Measurements from ENCODE around the gene SMIM44.

- TF ChIP-seq, protein P1, sequence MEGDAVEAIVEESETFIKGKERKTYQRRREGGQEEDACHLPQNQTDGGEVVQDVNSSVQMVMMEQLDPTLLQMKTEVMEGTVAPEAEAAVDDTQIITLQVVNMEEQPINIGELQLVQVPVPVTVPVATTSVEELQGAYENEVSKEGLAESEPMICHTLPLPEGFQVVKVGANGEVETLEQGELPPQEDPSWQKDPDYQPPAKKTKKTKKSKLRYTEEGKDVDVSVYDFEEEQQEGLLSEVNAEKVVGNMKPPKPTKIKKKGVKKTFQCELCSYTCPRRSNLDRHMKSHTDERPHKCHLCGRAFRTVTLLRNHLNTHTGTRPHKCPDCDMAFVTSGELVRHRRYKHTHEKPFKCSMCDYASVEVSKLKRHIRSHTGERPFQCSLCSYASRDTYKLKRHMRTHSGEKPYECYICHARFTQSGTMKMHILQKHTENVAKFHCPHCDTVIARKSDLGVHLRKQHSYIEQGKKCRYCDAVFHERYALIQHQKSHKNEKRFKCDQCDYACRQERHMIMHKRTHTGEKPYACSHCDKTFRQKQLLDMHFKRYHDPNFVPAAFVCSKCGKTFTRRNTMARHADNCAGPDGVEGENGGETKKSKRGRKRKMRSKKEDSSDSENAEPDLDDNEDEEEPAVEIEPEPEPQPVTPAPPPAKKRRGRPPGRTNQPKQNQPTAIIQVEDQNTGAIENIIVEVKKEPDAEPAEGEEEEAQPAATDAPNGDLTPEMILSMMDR (IDR thresholded peaks at IDR 0.05): no peak
- TF ChIP-seq SIN3A (IDR thresholded peaks at IDR 0.05; ENCODE audit: borderline replicate concordance, insufficient read depth, low read depth, low read length) (no peak), POLR2AphosphoS5 (IDR thresholded peaks at IDR 0.05; ENCODE audit: low read depth, low read length) (no peak), TCF7L2 (IDR thresholded peaks at IDR 0.05; ENCODE audit: low read depth, low read length) (no peak)
- TF ChIP-seq, protein P2, sequence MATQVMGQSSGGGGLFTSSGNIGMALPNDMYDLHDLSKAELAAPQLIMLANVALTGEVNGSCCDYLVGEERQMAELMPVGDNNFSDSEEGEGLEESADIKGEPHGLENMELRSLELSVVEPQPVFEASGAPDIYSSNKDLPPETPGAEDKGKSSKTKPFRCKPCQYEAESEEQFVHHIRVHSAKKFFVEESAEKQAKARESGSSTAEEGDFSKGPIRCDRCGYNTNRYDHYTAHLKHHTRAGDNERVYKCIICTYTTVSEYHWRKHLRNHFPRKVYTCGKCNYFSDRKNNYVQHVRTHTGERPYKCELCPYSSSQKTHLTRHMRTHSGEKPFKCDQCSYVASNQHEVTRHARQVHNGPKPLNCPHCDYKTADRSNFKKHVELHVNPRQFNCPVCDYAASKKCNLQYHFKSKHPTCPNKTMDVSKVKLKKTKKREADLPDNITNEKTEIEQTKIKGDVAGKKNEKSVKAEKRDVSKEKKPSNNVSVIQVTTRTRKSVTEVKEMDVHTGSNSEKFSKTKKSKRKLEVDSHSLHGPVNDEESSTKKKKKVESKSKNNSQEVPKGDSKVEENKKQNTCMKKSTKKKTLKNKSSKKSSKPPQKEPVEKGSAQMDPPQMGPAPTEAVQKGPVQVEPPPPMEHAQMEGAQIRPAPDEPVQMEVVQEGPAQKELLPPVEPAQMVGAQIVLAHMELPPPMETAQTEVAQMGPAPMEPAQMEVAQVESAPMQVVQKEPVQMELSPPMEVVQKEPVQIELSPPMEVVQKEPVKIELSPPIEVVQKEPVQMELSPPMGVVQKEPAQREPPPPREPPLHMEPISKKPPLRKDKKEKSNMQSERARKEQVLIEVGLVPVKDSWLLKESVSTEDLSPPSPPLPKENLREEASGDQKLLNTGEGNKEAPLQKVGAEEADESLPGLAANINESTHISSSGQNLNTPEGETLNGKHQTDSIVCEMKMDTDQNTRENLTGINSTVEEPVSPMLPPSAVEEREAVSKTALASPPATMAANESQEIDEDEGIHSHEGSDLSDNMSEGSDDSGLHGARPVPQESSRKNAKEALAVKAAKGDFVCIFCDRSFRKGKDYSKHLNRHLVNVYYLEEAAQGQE (IDR thresholded peaks at IDR 0.05; ENCODE audit: insufficient read depth in 1 of 2, low read depth in 2 of 2, low read length in 1 of 2): no peak
These were observed 49.9 kb downstream of the SMIM44 start for GRCh38 chr19:3433313-3433712.

Measured in Panc1 (cell line).